ENCODE data around the gene NELFCD.

- TF ChIP-seq CTCF (IDR thresholded peaks at IDR 0.05) (no peak), POLR2A (IDR thresholded peaks at IDR 0.05) (no peak), POLR2AphosphoS5 (IDR thresholded peaks at IDR 0.05; ENCODE audit: insufficient read depth in 1 of 2, low read depth in 1 of 2) (no peak)
These were observed 30.2 kb downstream of the NELFCD start for GRCh38 chr20:59010995-59011873.
